Thyroid gland (tissue), 4 donors: ENCODE measurements around the gene DCUN1D2. TPM values are rescaled to one million over a fixed set of nuclear protein-coding genes. Genes with fewer than 3 reads are reported as not detected.

Experiments
- DNase-seq, 2 donors: peaks; one replicate each; pipeline ENCODE4 v3.0.0-alpha.2; 2019
- H3K27ac ChIP-seq, 3 donors: fragments of 200-600 bp; sonication (generic); 1 replicate in 2 of 3; 2 replicates in 1 of 3; pipeline ENCODE4 v1.5.1; 2016 to 2019; ENCODE audit warnings: mild to moderate bottlenecking in 1 of 3, moderate library complexity in 1 of 3
- H3K27me3 ChIP-seq: fragments of 200-600 bp; sonication (generic); one replicate; pipeline ENCODE4 v1.5.1; 2019
- H3K36me3 ChIP-seq, 2 donors: fragments of 200-600 bp; sonication (generic); one replicate each; pipeline ENCODE4 v1.5.1; 2016 to 2019
- H3K4me1 ChIP-seq, 2 donors: fragments of 200-600 bp; sonication (generic); one replicate each; pipeline ENCODE4 v1.5.1; 2017 to 2019
- H3K4me3 ChIP-seq, 3 donors: fragments of 200-600 bp; sonication (generic); replicated peaks in 1 of 3; 1 replicate in 2 of 3; 2 replicates in 1 of 3; pipeline ENCODE4 v1.5.1; 2016; ENCODE audit warnings: mild to moderate bottlenecking in 1 of 3
- H3K9me3 ChIP-seq: fragments of 200-600 bp; sonication (generic); one replicate; pipeline ENCODE4 v1.5.1; 2017
- CTCF ChIP-seq, 6 experiments: fragments of 200-600 bp in 3 of 6; fragments of 450-650 bp in 3 of 6; sonication (generic) in 3 of 6; IDR thresholded peaks; one replicate each; pipeline ENCODE4 v1.5.1; 2016 to 2019; ENCODE audit warnings: antibody characterized with exemption in 6 of 6, mild to moderate bottlenecking in 2 of 6, inconsistent platforms in 1 of 6, moderate library complexity in 1 of 6
- POLR2A ChIP-seq, 2 donors: fragments of 450-650 bp; IDR thresholded peaks; one replicate each; pipeline ENCODE4 v1.6.1; 2017; ENCODE audit warnings: antibody characterized with exemption in 2 of 2, mild to moderate bottlenecking in 2 of 2, moderate library complexity in 1 of 2
- WGBS, 2 donors: methylation state at CpG; one replicate each; pipeline ENCODE4 v1.1.5; 2017; 5-methylcytosine and 5-hydroxymethylcytosine counted together
- intact Hi-C: fragments of 100-400 bp; cut with DNase I; formaldehyde crosslinking; loops from one replicate; pipeline ENCODE4 v1.15.1; 2023
- total RNA-seq, 4 donors: library from RNA; depleted of rRNA; stranded (reverse); fragments of >200 nt; gene quantifications; one replicate each; pipeline ENCODE4 v1.2.3, GENCODE V29; 2016

The DCUN1D2 gene
- total RNA-seq, 4 donors from 2014 or later = 8.8 to 15.3 (median 10.4) TPM

GRCh38 chr13:113447596-113447995 lies 42.9 kb downstream of the DCUN1D2 start:
- Histone ChIP-seq H3K27me3 (no peaks in the 10 kb centered on the region), H3K4me1 (no peaks in the 10 kb centered on the region), H3K9me3 (no peaks in the 10 kb centered on the region), H3K4me3 (no peak overlapping the region), H3K36me3 (no peaks in the 10 kb centered on the region), H3K27ac (no peak overlapping the region)
- DNase-seq = no peak
- no peak for TF ChIP-seq CTCF (IDR thresholded peaks at IDR 0.05)
- TF ChIP-seq POLR2A (IDR thresholded peaks at IDR 0.05) = no peak
- intact Hi-C loops = no loop called here
- 85 to 93% methylated on average over 4 to 6 of the region's 6 CpGs for WGBS, 2 donors

- intact Hi-C loops = no loop called here
- WGBS, 2 donors = 93 to 99% methylated on average over 8 to 9 of the region's 9 CpGs
- TF ChIP-seq POLR2A (IDR thresholded peaks at IDR 0.05) = no peak
- no peak for TF ChIP-seq CTCF (IDR thresholded peaks at IDR 0.05)
These were observed 44.0 kb downstream of the DCUN1D2 start for GRCh38 chr13:113446488-113446854.

GRCh38 chr13:113445791-113446487 lies 44.6 kb downstream of the DCUN1D2 start:
- Histone ChIP-seq H3K36me3 (no peaks in the 10 kb centered on the region), H3K27ac (no peak overlapping the region), H3K4me1 (no peaks in the 10 kb centered on the region), H3K27me3 (no peaks in the 10 kb centered on the region), H3K9me3 (no peaks in the 10 kb centered on the region), H3K4me3 (no peak overlapping the region)
- 66 to 86% methylated on average over 10 to 13 of the region's 19 CpGs for WGBS, 2 donors
- intact Hi-C loops = no loop called here
- no peak for DNase-seq
- TF ChIP-seq CTCF (IDR thresholded peaks at IDR 0.05) = no peak
- TF ChIP-seq POLR2A (IDR thresholded peaks at IDR 0.05) = no peak

More at GRCh38 chr13:113446488-113446854, 44.0 kb downstream of the DCUN1D2 start:
- no peaks in the 10 kb centered on the region for H3K27me3 ChIP-seq
- no peak overlapping the region for H3K4me3 ChIP-seq
- no peaks in the 10 kb centered on the region for H3K36me3 ChIP-seq
- no peaks in the 10 kb centered on the region for H3K9me3 ChIP-seq
- no peaks in the 10 kb centered on the region for H3K4me1 ChIP-seq
- H3K27ac ChIP-seq = no peak overlapping the region
- no peak for DNase-seq

DNA sequence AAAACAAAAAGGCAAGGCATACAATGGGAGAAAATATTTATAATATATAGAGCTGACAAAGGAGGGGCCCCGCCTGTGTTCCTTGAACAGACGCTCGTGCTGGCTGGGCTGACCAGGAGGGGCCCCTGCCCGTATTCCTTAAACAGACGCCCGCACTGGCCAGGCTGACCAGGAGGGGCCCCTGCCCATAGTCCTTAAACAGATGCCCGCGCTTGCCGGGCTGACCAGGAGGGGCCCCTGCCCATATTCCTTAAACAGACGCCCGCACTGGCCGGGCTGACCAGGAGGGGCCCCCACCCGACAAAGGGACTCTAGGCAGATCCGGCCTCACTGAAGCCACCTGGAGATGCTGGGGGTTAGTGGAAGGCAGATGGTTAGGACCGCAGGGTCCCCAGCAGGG lies 46.5 kb downstream of the DCUN1D2 start:
- intact Hi-C loops = no loop called here
- DNase-seq = no peak
- Histone ChIP-seq H3K4me1 (no peaks in the 10 kb centered on the region), H3K36me3 (no peaks in the 10 kb centered on the region), H3K27me3 (no peaks in the 10 kb centered on the region), H3K9me3 (no peaks in the 10 kb centered on the region), H3K4me3 (no peak overlapping the region), H3K27ac (no peak overlapping the region)
- TF ChIP-seq POLR2A (IDR thresholded peaks at IDR 0.05) = no peak
- no peak for TF ChIP-seq CTCF (IDR thresholded peaks at IDR 0.05)
- 91 to 95% methylated on average over 15 of the region's 15 CpGs for WGBS, 2 donors

DNA sequence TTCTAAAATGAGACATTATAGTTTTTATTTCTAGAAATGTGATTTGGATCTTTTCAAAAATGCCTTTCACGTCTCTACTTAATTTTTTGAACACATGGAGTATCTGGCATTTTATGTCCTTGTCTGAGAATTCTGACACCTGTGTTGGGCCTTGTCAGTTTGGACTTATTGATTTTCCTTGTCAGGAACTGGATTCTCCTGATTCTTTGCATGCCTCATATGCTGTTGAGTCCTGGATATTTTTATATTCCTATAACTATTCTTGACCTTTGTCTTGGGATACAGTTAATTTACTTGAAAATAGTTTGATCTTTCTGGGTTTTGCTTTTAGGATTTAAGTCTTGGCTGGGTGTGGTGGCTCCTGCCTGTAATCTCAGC lies 47.5 kb downstream of the DCUN1D2 start:
- WGBS, 2 donors = 89 to 92% methylated on average over 1 of the region's 1 CpG
- no peaks in the 10 kb centered on the region for H3K36me3 ChIP-seq
- TF ChIP-seq POLR2A (IDR thresholded peaks at IDR 0.05) = no peak
- no peak for TF ChIP-seq CTCF (IDR thresholded peaks at IDR 0.05)
- H3K27ac ChIP-seq = no peak overlapping the region
- no peak for DNase-seq
- H3K27me3 ChIP-seq = no peaks in the 10 kb centered on the region
- intact Hi-C loops = no loop called here
- no peaks in the 10 kb centered on the region for H3K9me3 ChIP-seq
- no peak overlapping the region for H3K4me3 ChIP-seq
- H3K4me1 ChIP-seq = no peaks in the 10 kb centered on the region
